ENCODE measurements around the gene COQ8B. TPM values are rescaled to one million over a fixed set of nuclear protein-coding genes. Genes with fewer than 3 reads are reported as not detected.

COQ8B gene
- total RNA-seq, 1 donor from 2014 or later: 27.7 TPM

DNA sequence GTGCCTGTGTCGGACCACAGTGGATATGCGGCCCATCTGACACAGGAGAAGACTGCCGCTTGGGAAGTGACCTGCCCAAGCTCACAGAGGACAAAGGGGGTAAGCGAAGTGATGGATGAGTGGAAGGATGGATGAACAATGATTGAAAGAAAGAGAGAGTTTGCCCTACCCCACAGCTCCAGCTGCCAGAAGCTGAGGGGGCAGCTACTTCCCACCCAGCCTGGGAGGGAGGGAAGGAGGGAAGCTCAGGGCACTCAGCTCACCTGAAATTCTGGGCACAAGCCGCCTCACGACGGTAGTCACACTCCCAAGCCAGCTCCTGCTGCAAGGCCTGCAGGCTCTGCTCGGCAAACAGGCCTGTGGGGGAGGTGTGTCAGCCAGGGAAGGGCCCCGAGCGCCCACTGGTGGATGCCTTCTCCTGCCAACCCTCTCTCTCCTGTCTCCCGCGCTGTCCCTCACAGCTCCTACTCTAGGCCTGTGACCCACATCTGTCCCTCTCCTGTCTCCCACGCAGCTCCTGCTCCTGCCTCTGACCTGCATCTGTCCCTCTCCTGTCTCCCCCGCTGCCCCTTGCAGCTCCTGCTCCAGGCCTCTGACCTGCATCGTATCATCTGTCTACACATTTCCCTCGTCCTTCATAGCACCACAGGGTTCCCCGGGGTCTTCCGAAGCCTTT, 14.2 kb downstream of the COQ8B start:
- peak overlapping the region; percentile 4 for H3K4me3 Mint-ChIP-seq
- H3K36me3 ChIP-seq: no peaks in the 10 kb centered on the region
- peak overlapping the region; percentile 62 for H3K9ac ChIP-seq

DNA sequence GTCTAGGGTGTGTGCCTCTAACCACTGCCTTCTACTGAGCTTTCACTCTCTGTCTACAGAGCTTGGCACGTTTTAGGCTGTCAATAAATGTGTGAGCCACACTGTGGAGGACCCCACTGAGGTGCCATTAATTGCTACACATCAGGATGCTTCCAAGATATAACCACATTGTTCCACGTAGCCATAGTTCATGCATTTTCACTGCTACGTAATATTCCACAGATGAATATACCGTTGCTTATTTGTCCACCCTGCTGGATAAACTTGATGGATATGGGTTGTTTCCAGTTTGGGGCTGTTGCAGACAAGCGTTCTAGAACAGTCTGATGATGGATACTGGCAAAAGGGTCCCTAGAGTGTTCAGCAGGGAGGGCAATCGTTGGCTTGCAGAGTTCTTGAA, 14.9 kb downstream of the COQ8B start:
- peaks cover 28% of the 10 kb centered on the region for H3K36me3 Mint-ChIP-seq
- no peaks in the 10 kb centered on the region for H3K79me2 ChIP-seq (ENCODE audit: low read depth)
- no peaks in the 10 kb centered on the region for H3K36me3 ChIP-seq
- TF ChIP-seq, protein P1, sequence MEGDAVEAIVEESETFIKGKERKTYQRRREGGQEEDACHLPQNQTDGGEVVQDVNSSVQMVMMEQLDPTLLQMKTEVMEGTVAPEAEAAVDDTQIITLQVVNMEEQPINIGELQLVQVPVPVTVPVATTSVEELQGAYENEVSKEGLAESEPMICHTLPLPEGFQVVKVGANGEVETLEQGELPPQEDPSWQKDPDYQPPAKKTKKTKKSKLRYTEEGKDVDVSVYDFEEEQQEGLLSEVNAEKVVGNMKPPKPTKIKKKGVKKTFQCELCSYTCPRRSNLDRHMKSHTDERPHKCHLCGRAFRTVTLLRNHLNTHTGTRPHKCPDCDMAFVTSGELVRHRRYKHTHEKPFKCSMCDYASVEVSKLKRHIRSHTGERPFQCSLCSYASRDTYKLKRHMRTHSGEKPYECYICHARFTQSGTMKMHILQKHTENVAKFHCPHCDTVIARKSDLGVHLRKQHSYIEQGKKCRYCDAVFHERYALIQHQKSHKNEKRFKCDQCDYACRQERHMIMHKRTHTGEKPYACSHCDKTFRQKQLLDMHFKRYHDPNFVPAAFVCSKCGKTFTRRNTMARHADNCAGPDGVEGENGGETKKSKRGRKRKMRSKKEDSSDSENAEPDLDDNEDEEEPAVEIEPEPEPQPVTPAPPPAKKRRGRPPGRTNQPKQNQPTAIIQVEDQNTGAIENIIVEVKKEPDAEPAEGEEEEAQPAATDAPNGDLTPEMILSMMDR (IDR thresholded peaks at IDR 0.05): no peak
- TF ChIP-seq EZH2 (IDR thresholded peaks at IDR 0.05): no peak
- TF ChIP-seq EZH2phosphoT487 (IDR thresholded peaks at IDR 0.05): no peak
- peaks cover 2% of the 10 kb centered on the region for H3K27me3 Mint-ChIP-seq (ENCODE audit: insufficient read depth, low read depth)
- no peaks in the 10 kb centered on the region for H3K9me3 Mint-ChIP-seq
- no peaks in the 10 kb centered on the region for H3K9me3 ChIP-seq (ENCODE audit: low read depth)
- peaks cover 8% of the 10 kb centered on the region for H3K4me1 Mint-ChIP-seq
- H3K4me1 ChIP-seq: no peaks in the 10 kb centered on the region
- H4K20me1 ChIP-seq (ENCODE audit: low read depth): no peaks in the 10 kb centered on the region
- no peak overlapping the region for H3K4me3 Mint-ChIP-seq
- no peak overlapping the region for H3K27ac Mint-ChIP-seq
- H3K27ac ChIP-seq: no peak overlapping the region
- H3F3A ChIP-seq (ENCODE audit: low read depth): no peaks in the 10 kb centered on the region
- H3K4me3 ChIP-seq: no peak overlapping the region
- no peak overlapping the region for H2AFZ ChIP-seq (replicated peaks)
- H3K4me2 ChIP-seq: no peak overlapping the region
- no peaks in the 10 kb centered on the region for H3K27me3 ChIP-seq
- no peak for DNase-seq (ENCODE audit: low spot score)
- no peak overlapping the region for H3K9ac ChIP-seq

More for the DNA sequence above, 14.2 kb downstream of the COQ8B start:
- peak; percentile 70 for DNase-seq (ENCODE audit: low spot score)
- Histone ChIP-seq H3K27ac (no peak overlapping the region), H3K79me2 (ENCODE audit: low read depth) (no peaks in the 10 kb centered on the region), H3K27me3 (no peaks in the 10 kb centered on the region), H3F3A (ENCODE audit: low read depth) (no peaks in the 10 kb centered on the region), H3K4me3 (no peak overlapping the region), H4K20me1 (ENCODE audit: low read depth) (no peaks in the 10 kb centered on the region), H3K9me3 (ENCODE audit: low read depth) (no peaks in the 10 kb centered on the region), H2AFZ (replicated peaks) (no peak overlapping the region), H3K4me1 (no peaks in the 10 kb centered on the region), H3K4me2 (no peak overlapping the region)
- Mint-ChIP-seq H3K27me3 (ENCODE audit: insufficient read depth, low read depth) (peaks cover 2% of the 10 kb centered on the region), H3K27ac (peak overlapping the region; percentile 89), H3K9me3 (no peaks in the 10 kb centered on the region), H3K4me1 (peaks cover 8% of the 10 kb centered on the region), H3K36me3 (peaks cover 27% of the 10 kb centered on the region)
- TF ChIP-seq EZH2 (IDR thresholded peaks at IDR 0.05): no peak
- TF ChIP-seq, protein P1 (IDR thresholded peaks at IDR 0.05): peak; percentile 53

DNA sequence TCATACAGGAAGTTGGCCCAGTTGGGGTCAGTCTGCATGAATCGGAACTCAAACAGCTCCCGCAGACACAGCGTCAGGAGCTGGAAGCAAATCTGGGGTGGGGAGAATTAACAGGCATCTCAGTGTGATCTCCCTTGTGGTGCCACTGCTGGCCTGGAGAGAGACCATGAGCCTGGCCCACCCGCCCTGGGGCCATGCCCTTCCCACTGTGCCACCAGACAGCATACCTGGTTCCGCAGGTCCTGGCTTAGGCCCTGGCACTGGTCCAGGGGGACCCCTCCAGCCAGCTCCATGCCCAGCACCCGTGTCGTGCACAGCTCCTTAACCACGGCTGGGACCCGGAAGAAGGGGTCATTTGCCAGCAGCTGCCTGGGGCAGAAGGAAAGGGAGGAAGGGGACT, 16.6 kb downstream of the COQ8B start:
- Histone ChIP-seq H3K27me3 (no peaks in the 10 kb centered on the region), H3K9me3 (ENCODE audit: low read depth) (no peaks in the 10 kb centered on the region), H3F3A (ENCODE audit: low read depth) (no peaks in the 10 kb centered on the region), H2AFZ (replicated peaks) (no peak overlapping the region), H3K9ac (no peak overlapping the region), H3K4me1 (no peaks in the 10 kb centered on the region), H3K4me3 (no peak overlapping the region), H3K36me3 (no peaks in the 10 kb centered on the region), H3K79me2 (ENCODE audit: low read depth) (no peaks in the 10 kb centered on the region), H4K20me1 (ENCODE audit: low read depth) (no peaks in the 10 kb centered on the region), H3K4me2 (no peak overlapping the region), H3K27ac (no peak overlapping the region)
- Mint-ChIP-seq H3K27ac (no peak overlapping the region), H3K9me3 (no peaks in the 10 kb centered on the region), H3K4me1 (peaks cover 8% of the 10 kb centered on the region), H3K4me3 (no peak overlapping the region), H3K27me3 (ENCODE audit: insufficient read depth, low read depth) (peaks cover 2% of the 10 kb centered on the region), H3K36me3 (peaks cover 27% of the 10 kb centered on the region)
- DNase-seq (ENCODE audit: low spot score): no peak
- TF ChIP-seq EZH2 (IDR thresholded peaks at IDR 0.05): no peak
- no peak for TF ChIP-seq EZH2phosphoT487 (IDR thresholded peaks at IDR 0.05)
- TF ChIP-seq, protein P1 (IDR thresholded peaks at IDR 0.05): no peak

Measured in neural progenitor cell (in vitro differentiated cells).